ENCODE results near the gene KLHL34. TPM values are rescaled to one million over a fixed set of nuclear protein-coding genes. Genes with fewer than 3 reads are reported as not detected.

The KLHL34 gene
- total and polyA plus RNA-seq, 8 donors: 0.10 to 0.37 (median 0.23) TPM; not detected in 2

DNA sequence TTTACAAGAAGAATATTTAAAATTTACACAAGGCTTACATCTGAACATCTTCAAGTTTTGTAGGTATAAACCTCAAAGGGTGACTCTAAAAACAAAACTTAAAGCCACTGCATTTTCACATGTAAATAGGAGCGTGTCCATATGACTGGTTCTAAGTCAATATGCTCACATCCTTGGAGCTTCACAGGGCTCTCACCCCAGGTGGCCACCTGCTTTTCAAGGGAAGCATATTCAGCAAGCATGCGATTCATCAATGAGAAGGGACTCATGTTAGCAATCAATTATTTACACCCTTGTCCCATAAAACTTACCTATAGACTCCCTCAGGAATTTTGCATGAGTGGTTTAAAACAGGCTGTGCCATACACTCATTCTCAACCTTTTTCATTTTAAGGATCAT, 17.8 kb upstream of the KLHL34 start:
- TF ChIP-seq, protein P1, sequence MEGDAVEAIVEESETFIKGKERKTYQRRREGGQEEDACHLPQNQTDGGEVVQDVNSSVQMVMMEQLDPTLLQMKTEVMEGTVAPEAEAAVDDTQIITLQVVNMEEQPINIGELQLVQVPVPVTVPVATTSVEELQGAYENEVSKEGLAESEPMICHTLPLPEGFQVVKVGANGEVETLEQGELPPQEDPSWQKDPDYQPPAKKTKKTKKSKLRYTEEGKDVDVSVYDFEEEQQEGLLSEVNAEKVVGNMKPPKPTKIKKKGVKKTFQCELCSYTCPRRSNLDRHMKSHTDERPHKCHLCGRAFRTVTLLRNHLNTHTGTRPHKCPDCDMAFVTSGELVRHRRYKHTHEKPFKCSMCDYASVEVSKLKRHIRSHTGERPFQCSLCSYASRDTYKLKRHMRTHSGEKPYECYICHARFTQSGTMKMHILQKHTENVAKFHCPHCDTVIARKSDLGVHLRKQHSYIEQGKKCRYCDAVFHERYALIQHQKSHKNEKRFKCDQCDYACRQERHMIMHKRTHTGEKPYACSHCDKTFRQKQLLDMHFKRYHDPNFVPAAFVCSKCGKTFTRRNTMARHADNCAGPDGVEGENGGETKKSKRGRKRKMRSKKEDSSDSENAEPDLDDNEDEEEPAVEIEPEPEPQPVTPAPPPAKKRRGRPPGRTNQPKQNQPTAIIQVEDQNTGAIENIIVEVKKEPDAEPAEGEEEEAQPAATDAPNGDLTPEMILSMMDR (IDR thresholded peaks at IDR 0.05): no peak
- ATAC-seq: no peak
- intact Hi-C loops (cut with DNase I): no loop called here

DNA sequence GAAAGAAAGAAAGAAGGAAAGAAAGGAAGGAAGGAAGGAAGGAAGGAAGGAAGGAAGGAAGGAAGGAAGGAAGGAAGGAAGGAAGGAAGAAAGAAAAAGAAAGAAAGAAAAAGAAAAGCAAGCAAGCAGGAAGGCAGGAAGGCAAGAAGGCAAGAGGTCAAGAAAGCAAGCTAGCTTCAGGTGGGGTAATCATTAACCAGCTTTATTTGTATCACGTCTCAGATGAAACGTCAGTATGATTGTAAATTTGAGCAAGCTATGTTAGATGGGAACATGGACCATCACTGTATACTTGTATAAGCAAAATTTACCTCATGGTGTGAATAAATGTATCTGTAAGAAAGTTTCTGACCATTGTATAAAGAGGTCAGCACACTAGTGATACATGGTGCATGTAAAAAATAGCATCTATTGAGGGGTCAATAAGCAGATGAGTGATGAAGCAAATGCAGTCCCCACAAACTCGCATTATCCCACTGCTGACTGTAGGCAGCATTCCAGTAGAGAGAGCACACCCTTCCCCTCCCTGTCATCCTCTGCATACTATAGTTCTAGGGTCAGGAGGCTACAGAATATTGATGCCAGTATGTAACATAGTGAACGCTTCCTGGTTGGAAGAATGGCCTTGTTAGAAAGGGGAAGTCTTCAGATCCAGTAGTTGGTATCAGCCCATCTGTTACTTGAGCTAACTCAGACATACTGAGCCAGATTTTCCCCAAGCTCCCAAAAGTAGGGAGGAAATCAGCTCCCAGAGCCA, 16.5 kb upstream of the KLHL34 start:
- Histone ChIP-seq H3K4me1 (no peaks in the 10 kb centered on the region), H3K27ac (no peak overlapping the region), H3K36me3 (no peaks in the 10 kb centered on the region), H3K4me3 (no peak overlapping the region), H3K27me3 (no peaks in the 10 kb centered on the region), H3K9me3 (no peaks in the 10 kb centered on the region)
- no peak for DNase-seq
- intact Hi-C loops (cut with DNase I): no loop called here
- ATAC-seq: no peak
- TF ChIP-seq, protein P1 (IDR thresholded peaks at IDR 0.05): no peak

More for the DNA sequence above, 17.8 kb upstream of the KLHL34 start:
- H3K27me3 ChIP-seq: no peaks in the 10 kb centered on the region
- H3K27ac ChIP-seq: no peak overlapping the region
- no peaks in the 10 kb centered on the region for H3K4me1 ChIP-seq
- H3K9me3 ChIP-seq: no peaks in the 10 kb centered on the region
- no peaks in the 10 kb centered on the region for H3K36me3 ChIP-seq
- DNase-seq: no peak
- H3K4me3 ChIP-seq: no peak overlapping the region

DNA sequence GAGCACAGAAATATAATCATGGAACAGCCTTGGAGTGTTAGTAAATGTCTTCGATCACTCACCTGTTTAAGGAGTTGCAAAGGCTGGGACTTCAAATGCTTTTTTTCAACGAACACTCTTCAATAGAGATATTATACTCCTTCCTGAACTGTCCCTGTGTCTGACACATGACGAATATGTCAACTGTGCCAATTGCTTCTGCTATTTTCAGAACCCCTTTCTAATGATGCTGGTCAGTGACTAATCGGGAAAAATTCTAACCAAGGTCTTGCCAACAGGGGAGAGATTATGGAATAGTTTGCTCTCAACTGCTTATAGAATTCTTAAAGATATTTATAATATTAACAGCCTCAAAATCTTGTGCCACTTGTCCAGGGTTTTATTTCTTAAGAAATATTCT, 8.5 kb upstream of the KLHL34 start:
- Histone ChIP-seq H3K27me3 (no peaks in the 10 kb centered on the region), H3K27ac (no peak overlapping the region), H3K4me1 (no peaks in the 10 kb centered on the region), H3K36me3 (no peaks in the 10 kb centered on the region), H3K9me3 (no peaks in the 10 kb centered on the region), H3K4me3 (no peak overlapping the region)
- intact Hi-C loops (cut with DNase I): no loop called here
- DNase-seq (no peak), ATAC-seq (no peak)
- TF ChIP-seq, protein P1 (IDR thresholded peaks at IDR 0.05): no peak

DNA sequence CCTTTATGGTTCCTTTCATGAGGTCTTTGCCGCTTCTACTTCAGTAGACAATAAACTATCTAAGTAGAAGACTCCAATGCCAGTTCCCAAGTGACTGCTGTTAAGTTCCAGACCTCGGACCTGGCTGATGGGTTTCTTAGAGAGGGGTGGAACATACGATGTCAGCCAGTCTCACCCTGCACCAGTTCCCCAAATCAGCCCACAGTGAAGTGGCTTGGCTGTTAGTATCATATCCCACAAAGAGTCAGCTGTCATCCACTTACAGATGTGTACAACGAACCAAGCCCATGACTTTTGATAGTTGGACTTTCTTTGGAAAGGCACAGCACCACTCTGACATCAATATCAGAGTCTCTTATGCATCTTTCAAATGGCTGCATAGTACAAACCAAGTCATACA, 8.1 kb upstream of the KLHL34 start:
- no peaks in the 10 kb centered on the region for H3K36me3 ChIP-seq
- H3K9me3 ChIP-seq: no peaks in the 10 kb centered on the region
- H3K4me1 ChIP-seq: no peaks in the 10 kb centered on the region
- TF ChIP-seq, protein P1 (IDR thresholded peaks at IDR 0.05): no peak
- no peaks in the 10 kb centered on the region for H3K27me3 ChIP-seq
- no peak overlapping the region for H3K4me3 ChIP-seq
- intact Hi-C loops (cut with DNase I): no loop called here
- no peak overlapping the region for H3K27ac ChIP-seq
- ATAC-seq: no peak
- no peak for DNase-seq

DNA sequence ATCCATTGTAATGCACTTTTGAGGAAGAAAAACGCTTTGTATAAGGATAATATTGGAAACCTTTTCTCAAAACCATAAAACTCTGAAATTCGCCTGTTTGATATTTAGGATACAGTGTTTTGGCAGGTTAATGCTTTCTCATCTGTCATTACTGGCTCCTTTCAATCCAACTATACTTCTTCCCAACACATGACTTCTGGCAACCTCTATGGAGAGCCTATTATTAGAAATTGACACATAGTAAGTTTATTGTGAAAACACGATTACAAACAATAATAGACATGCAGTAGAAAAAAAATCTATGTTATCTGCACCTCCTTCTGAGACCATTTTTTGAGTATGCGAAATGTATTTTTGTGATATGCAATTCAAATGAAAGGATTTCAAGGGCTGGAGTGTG, 4.6 kb upstream of the KLHL34 start:
- DNase-seq (no peak), ATAC-seq (no peak)
- intact Hi-C loops (cut with DNase I): no loop called here
- Histone ChIP-seq H3K4me1 (no peaks in the 10 kb centered on the region), H3K4me3 (no peak overlapping the region), H3K36me3 (no peaks in the 10 kb centered on the region), H3K27me3 (peaks cover 0 to 23% of the 10 kb centered on the region in 2 donors), H3K27ac (no peak overlapping the region), H3K9me3 (no peaks in the 10 kb centered on the region)
- TF ChIP-seq, protein P1 (IDR thresholded peaks at IDR 0.05): no peak
